BLaER1 (cell line): ENCODE data around the gene WWC1.

ENCODE experiments used
- H3K27ac ChIP-seq: shearing (Covaris generic); formaldehyde crosslinking; 2 replicates; pipeline ENCODE4 v1.8.1; 2022
- H3K27me3 ChIP-seq: shearing (Covaris generic); formaldehyde crosslinking; 2 replicates; pipeline ENCODE4 v1.8.1; 2022
- H3K36me3 ChIP-seq: shearing (Covaris generic); formaldehyde crosslinking; 2 replicates; pipeline ENCODE4 v1.8.1; 2022
- H3K4me1 ChIP-seq: shearing (Covaris generic); formaldehyde crosslinking; 2 replicates; pipeline ENCODE4 v1.8.1; 2022
- H3K4me2 ChIP-seq: shearing (Covaris generic); formaldehyde crosslinking; 2 replicates; pipeline ENCODE4 v1.8.1; 2022
- H3K4me3 ChIP-seq: shearing (Covaris generic); formaldehyde crosslinking; 2 replicates; pipeline ENCODE4 v1.8.1; 2022
- H3K9ac ChIP-seq: shearing (Covaris generic); formaldehyde crosslinking; 2 replicates; pipeline ENCODE4 v1.8.1; 2022
- H3K9me3 ChIP-seq: shearing (Covaris generic); formaldehyde crosslinking; 2 replicates; pipeline ENCODE4 v1.8.1; 2022
- H4K20me1 ChIP-seq: shearing (Covaris generic); formaldehyde crosslinking; 2 replicates; pipeline ENCODE4 v1.8.1; 2022
- Cebpa-rat ChIP-seq: shearing (Covaris generic); IDR thresholded peaks from 2 replicates; pipeline ENCODE4 v1.8.1; 2022

WWC1 gene

DNA sequence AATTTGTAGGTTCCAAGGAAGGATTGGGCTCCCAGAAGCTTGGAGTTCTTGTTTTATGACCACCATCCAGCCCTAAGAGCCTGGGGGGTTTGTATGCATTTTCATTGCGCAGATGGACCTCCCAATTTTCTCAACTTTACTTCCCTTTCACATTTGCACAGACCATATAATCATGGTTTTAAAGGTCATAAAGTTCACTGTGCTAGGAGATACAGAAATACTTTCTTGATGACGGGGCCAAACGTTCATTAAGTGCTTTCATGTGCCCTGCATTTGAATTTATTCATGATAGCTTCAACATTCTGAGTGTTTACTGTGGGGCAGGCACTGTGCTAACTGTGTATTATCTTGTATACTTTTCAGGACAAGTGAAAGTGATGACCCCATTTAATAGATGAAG is 51.5 kb downstream of the WWC1 start:
- Histone ChIP-seq H3K27ac (no peak overlapping the region), H3K9me3 (no peaks in the 10 kb centered on the region), H3K4me1 (no peaks in the 10 kb centered on the region), H3K4me2 (no peak overlapping the region), H4K20me1 (no peaks in the 10 kb centered on the region), H3K9ac (no peak overlapping the region), H3K4me3 (no peak overlapping the region), H3K27me3 (no peaks in the 10 kb centered on the region), H3K36me3 (no peaks in the 10 kb centered on the region)
- no peak for TF ChIP-seq Cebpa-rat

DNA sequence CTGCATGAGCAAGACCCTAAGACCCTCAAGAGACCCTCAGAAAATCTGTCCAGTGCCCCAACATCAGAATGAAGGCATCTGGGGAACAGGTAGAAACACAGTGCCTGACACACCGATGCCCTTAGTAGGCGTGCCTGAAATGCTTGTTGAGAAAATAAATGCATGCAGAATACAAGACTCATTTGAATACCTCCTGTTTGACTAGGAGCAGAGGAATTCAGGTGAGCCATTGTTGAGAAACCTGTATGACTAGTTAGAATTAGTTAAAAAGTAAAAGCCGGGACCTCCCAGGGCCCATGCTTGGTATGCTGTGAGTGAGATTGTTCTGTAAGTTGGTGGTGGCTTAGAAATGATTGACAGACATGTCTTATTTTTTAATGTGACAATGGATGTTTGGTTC is 55.0 kb downstream of the WWC1 start:
- no peaks in the 10 kb centered on the region for H3K36me3 ChIP-seq
- no peak overlapping the region for H3K4me2 ChIP-seq
- no peak overlapping the region for H3K4me3 ChIP-seq
- no peaks in the 10 kb centered on the region for H4K20me1 ChIP-seq
- H3K9me3 ChIP-seq = no peaks in the 10 kb centered on the region
- no peak for TF ChIP-seq Cebpa-rat
- H3K9ac ChIP-seq = no peak overlapping the region
- no peaks in the 10 kb centered on the region for H3K27me3 ChIP-seq
- no peaks in the 10 kb centered on the region for H3K4me1 ChIP-seq
- no peak overlapping the region for H3K27ac ChIP-seq

DNA sequence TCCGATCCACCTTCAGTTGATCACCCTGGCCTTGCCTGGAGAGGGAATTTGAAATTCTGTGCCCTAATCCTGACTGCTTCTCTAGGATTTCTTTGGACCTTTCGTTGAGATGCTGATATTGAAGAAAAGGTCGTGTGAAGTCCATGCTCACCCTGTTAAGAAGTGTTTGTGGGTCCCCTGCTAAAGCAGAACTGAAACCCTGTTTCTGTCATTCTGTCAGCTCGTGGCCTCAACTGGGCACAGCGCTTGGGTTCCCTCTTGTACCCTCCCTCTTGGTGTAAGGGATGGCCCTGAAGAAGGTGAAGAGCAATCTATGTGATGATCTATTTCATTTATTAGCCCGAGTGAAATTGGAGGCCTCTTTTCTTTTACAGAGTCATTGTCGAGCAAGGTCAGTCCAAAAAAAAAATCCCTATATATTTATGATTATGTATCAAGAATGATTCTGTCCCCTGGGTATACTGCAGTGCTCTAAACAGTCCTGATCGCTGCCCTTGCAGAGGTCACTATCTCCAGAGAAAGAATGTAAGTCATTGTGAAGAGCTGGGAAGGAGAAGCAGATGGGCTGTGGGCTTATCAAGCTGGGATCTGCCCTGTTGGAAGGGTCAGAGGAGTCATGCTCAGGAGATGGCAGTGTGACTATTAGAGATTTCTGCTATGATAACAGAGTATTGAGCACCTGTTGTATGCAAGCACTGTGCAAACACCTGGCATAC is 56.1 kb downstream of the WWC1 start:
- Histone ChIP-seq H3K27ac (no peak overlapping the region), H3K27me3 (no peaks in the 10 kb centered on the region), H4K20me1 (no peaks in the 10 kb centered on the region), H3K9me3 (no peaks in the 10 kb centered on the region), H3K9ac (no peak overlapping the region), H3K36me3 (no peaks in the 10 kb centered on the region), H3K4me1 (no peaks in the 10 kb centered on the region), H3K4me3 (no peak overlapping the region), H3K4me2 (no peak overlapping the region)
- no peak for TF ChIP-seq Cebpa-rat

DNA sequence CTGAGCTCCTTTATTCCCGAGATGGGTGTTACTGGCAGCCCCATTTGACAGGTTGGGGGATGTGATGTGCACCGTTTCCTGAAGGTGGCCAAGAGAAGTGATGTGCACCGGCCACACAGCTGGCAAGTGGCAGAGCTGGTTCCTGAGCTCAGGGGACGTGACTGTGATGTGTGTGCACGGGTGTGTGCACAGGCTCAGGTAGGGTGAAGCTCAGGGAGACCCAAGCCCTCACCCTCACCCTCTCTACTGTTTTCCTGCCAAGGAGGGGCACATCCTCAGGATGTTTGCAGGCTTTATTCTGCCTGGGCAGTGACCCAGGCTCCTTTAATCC is 56.6 kb downstream of the WWC1 start:
- no peaks in the 10 kb centered on the region for H3K36me3 ChIP-seq
- no peak overlapping the region for H3K27ac ChIP-seq
- no peak for TF ChIP-seq Cebpa-rat
- no peak overlapping the region for H3K4me3 ChIP-seq
- no peaks in the 10 kb centered on the region for H3K27me3 ChIP-seq
- H3K4me1 ChIP-seq = no peaks in the 10 kb centered on the region
- H3K9me3 ChIP-seq = no peaks in the 10 kb centered on the region
- no peak overlapping the region for H3K4me2 ChIP-seq
- H4K20me1 ChIP-seq = no peaks in the 10 kb centered on the region
- H3K9ac ChIP-seq = no peak overlapping the region

DNA sequence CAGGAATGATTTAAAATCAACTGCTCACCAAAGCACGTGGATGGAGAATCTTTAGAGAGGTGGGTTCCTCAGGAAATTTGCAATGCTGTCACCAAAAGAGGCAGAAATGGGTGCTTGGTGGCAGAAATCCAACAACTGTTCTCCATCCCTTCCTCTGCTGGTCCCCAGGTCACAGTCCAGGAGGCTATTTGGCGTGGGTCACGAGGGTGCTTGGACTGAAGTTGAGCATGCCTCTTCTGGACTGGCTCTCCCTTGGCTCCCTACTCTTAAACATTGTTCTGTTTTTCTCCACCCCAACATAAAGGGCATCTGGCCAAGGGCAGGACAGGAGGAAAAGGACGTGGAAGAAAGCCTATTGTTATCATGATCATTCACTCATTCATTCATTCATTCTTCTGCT is 58.9 kb downstream of the WWC1 start:
- H3K4me2 ChIP-seq = no peak overlapping the region

DNA sequence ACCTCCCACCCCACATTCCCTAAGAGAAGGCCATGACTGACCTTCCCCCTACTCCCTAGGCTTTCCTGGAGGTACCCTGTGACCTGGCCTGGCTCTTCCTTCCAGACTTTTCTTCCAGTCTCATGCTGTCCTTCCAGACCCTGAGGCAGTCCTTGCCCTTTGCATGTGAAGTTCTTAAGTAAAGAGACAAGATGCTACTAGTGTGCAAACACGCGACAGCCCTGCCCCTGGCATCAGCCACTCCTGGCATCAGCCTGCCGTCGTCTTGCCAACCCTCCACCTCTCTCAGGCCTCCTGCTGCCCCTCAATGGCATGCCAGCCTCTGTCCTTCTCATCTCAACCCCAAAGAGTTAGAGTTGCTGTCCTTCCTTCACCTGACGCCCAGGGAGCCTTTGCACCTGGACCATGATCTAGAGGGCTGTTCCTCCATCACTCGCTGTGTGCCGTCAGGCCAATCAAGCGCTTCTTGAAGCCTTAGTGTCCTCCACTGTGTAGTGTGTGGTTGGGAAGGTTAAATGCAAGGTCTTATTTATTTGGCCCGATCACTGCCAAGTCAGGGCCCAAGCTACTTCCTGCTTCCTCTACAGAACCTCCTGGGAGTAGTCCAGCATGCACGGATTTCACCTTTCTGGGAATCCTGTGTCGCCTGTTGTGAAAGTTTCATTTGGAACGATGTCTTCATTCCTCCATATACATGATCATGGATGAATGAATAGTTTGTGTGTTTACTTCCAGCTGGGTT is 61.9 kb downstream of the WWC1 start:
- Histone ChIP-seq H3K36me3 (no peaks in the 10 kb centered on the region), H3K4me2 (no peak overlapping the region), H3K4me3 (no peak overlapping the region), H4K20me1 (no peaks in the 10 kb centered on the region), H3K27ac (no peak overlapping the region), H3K4me1 (peaks cover 21% of the 10 kb centered on the region), H3K9me3 (no peaks in the 10 kb centered on the region), H3K9ac (no peak overlapping the region), H3K27me3 (no peaks in the 10 kb centered on the region)
- no peak for TF ChIP-seq Cebpa-rat

More for the DNA sequence above, 58.9 kb downstream of the WWC1 start:
- TF ChIP-seq Cebpa-rat = no peak
- Histone ChIP-seq H3K4me3 (no peak overlapping the region), H3K9ac (no peak overlapping the region), H3K27ac (no peak overlapping the region), H3K4me1 (no peaks in the 10 kb centered on the region), H3K36me3 (no peaks in the 10 kb centered on the region), H4K20me1 (no peaks in the 10 kb centered on the region), H3K27me3 (no peaks in the 10 kb centered on the region), H3K9me3 (no peaks in the 10 kb centered on the region)

DNA sequence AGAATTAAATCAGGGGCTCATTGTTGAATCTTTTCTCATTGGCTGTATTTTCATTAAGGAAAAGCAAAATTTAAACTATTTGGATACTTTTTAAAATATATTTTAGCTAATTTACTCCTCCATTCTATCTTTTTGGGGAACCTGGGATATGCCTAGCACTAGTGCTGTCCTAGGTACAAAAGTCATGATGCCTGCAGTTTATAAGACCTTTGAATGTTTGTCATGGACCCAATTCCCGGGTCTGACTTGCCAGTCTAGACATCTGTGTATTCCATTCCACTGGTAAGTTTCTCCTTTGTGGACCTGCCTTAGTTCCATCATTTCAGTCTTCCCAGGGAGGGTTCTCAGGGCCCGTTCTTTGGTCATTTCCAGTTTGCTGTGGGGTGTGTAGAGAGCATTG is 63.0 kb downstream of the WWC1 start:
- H3K4me3 ChIP-seq = no peak overlapping the region
- H3K4me1 ChIP-seq = peaks cover 21% of the 10 kb centered on the region
- H3K9me3 ChIP-seq = no peaks in the 10 kb centered on the region
- H3K36me3 ChIP-seq = no peaks in the 10 kb centered on the region
- H3K27ac ChIP-seq = no peak overlapping the region
- no peak overlapping the region for H3K4me2 ChIP-seq
- H4K20me1 ChIP-seq = no peaks in the 10 kb centered on the region
- no peak overlapping the region for H3K9ac ChIP-seq
- no peak for TF ChIP-seq Cebpa-rat
- H3K27me3 ChIP-seq = no peaks in the 10 kb centered on the region

DNA sequence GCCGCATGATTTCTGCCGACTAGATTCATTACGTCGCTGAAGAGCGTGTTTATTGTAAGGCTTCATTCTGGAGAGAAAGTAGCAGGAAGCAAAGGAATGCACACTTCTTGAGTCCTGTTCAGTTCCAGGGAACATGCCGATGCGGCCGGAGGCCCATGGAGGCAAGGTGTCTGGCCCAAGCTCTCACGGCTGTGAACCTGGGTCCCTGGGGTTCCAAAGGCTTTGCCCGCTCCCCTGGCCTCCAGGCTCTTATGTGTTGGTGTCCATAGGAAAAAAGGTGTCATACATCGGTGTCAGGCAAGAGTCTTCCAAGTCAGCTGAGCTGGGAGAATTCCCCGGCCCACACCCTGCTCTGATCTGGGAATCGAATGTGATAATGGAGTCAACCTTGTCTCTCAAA is 64.7 kb downstream of the WWC1 start:
- Histone ChIP-seq H3K4me3 (no peak overlapping the region), H3K27ac (no peak overlapping the region), H3K27me3 (no peaks in the 10 kb centered on the region), H3K4me2 (no peak overlapping the region), H3K4me1 (peaks cover 21% of the 10 kb centered on the region), H3K9ac (no peak overlapping the region), H3K36me3 (no peaks in the 10 kb centered on the region), H3K9me3 (no peaks in the 10 kb centered on the region), H4K20me1 (no peaks in the 10 kb centered on the region; the same call in 1 of the 2 replicates)
- no peak for TF ChIP-seq Cebpa-rat

DNA sequence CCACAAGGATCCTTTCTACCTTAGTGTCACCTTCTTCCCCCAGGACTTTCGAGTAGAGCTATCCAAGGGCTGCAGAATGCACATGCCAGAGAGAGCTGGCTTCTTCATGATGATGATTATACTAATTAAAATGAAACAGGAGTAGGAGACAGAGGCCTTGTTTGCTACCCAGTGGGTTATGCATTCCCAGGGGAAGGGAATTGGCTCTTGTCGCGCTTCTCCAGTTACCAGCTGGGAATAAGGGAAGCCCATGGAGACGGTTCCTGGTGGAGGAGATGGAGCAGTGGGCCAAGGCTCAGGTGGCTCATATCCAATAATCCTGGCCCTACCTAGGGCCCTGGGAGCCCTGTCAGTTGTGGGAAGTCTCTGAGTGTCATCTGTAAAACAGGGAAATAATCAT is 65.1 kb downstream of the WWC1 start:
- Histone ChIP-seq H3K4me2 (no peak overlapping the region), H3K27me3 (no peaks in the 10 kb centered on the region), H3K9me3 (no peaks in the 10 kb centered on the region), H3K36me3 (no peaks in the 10 kb centered on the region), H3K4me3 (no peak overlapping the region), H3K27ac (no peak overlapping the region), H4K20me1 (no peaks in the 10 kb centered on the region; the same call in 1 of the 2 replicates), H3K9ac (no peak overlapping the region), H3K4me1 (peaks cover 21% of the 10 kb centered on the region)
- no peak for TF ChIP-seq Cebpa-rat

DNA sequence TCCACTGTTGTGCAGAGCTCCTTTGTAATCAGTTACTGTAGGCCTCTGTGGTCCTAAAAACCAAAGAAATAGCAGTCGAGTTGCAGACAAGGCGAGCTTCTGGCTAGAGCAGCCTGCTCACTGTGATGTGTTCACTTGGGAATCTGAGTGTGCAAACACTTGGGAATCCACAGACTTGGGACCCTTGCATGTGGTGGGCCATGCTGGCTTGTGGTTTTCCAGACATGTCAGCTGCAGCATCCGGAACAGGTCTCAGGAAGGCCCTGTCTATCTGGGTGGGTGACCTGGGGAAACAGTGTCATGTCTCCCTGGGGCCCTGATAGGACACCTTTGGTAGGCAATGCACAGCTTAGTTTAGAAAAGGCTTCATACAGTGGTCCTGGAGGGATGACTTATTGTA is 66.4 kb downstream of the WWC1 start:
- peaks cover 21% of the 10 kb centered on the region for H3K4me1 ChIP-seq
- H3K4me3 ChIP-seq = no peak overlapping the region
- H3K36me3 ChIP-seq = no peaks in the 10 kb centered on the region
- no peak overlapping the region for H3K9ac ChIP-seq
- H4K20me1 ChIP-seq = no peaks in the 10 kb centered on the region; the same call in 1 of the 2 replicates
- no peaks in the 10 kb centered on the region for H3K27me3 ChIP-seq
- no peak for TF ChIP-seq Cebpa-rat
- H3K4me2 ChIP-seq = peak overlapping the region; percentile 58
- no peak overlapping the region for H3K27ac ChIP-seq
- H3K9me3 ChIP-seq = no peaks in the 10 kb centered on the region
